NCI-H2107 (cell line): ENCODE results near the gene HLA-DOB.
"Not testable (repeated sequence)": the region's sequence is repeated elsewhere in the genome, so short reads cannot be mapped to it uniquely, and the experiment has no call there.

ENCODE experiments used
- DNase-seq: peaks from one replicate; lab custom pipeline; 2025; lab: John Stamatoyannopoulos, UW

HLA-DOB gene

DNA sequence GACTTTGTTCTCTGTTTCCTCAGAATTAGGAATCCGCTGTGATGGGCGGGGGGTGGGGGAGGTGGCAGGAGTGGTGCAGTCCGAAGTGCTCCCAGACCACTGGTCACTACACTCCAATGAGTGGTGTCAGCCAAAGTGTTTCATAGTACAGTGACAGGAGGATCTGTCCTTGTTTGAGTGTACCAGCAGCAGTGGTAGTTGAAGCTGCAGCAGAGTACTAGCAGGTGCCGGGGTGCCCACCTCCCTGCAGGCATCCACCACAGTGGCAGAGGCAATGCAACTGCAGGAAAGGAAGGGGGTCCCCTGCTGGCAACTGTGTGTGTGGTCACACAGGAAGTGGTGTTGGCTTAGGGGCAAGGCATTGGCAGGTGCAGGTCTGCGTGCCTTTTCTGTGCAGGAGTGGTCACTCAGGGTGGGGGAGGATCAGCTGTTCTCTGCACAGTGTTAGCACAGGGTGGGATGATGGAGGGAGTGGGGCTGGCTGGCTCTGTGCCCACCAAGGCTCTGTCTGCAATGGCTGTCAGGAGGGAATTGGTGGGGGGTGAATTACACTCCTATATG, 9.7 kb downstream of the HLA-DOB start:
- DNase-seq = no peak

DNA sequence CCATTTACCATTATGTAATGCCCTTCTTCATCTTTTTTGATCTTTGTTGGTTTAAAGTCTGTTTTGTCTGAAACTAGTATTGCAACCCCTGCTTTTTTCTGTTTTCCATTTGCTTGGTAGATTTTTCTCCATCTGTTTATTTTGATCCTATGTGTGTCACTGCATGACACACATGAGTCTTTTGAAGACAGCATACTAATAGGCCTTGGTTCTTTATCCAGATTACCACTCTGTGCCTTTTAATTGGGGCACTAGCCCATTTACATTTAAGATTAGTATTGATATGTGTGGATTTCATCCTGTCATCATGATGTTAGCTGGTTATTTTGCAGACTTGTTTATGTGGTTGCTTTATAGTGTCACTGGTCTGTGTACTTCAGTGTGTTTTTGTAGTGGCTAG, 11.4 kb downstream of the HLA-DOB start:
- not testable (repeated sequence) for DNase-seq

DNA sequence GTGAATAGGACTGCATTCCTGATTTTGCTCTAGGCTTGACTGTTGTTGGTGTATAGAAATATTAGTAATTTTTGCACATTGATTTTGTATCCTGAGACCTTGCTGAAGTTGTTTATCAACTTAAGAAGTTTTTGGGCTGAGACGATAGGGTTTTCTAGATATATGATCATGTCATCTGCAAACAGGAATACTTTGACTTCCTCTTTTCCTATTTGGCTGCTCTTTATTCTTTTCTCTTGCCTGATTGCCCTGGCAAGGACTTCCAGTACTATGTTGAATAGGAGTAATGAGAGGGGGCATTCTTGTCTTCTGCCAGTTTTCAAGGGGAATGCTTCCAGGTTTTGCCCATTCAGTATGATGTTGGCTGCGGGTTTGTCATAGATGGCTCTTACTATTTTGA, 13.4 kb downstream of the HLA-DOB start:
- no peak for DNase-seq

GRCh38 chr6:32799740-32800139, 17.1 kb downstream of the HLA-DOB start:
- no peak for DNase-seq

- DNase-seq = no peak
Observed at GRCh38 chr6:32799168-32799567, 17.6 kb downstream of the HLA-DOB start.

DNA sequence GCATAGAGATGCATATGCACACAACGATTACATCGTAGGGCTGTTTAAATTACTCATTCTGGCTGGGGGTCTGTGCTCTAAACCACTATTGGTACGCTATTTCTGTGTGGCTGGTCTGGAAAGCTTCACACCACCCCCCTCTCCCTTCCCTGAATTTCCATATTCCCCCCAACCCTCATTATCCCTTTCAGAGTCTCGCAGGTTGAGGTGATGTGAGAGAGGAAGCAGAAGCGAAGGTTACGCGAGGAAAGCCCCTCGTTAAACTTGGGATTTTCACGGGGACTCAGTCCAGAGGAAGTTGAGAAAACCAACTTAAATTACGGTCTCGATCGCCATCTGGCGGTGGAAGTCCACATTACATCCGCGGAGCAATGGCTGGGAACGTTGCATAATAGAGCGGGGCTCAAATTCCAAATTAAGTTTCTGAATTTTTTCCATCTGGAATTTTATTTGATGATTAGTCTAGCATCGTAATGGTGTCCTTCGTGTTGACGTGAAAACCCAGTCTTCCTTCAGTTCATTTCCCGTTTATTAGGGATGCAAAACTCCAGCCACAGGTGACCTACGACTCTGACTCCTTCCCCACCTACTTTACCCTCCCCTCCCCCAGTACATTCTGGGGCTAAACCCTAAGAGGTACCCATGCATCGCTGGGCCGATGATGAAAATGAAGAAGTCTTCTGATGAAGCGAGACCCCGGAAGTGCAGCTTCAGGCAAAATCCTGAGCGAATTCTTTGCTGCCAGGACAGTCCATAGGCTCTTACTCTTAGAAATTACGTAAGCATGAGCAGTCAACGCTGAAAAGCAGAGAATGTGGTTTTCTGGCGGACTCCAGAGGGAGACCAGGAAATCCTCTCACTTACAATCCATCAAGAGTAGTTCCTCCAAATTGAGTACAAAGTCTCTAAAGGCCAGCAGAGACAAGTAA, 19.7 kb downstream of the HLA-DOB start:
- DNase-seq = no peak

DNA sequence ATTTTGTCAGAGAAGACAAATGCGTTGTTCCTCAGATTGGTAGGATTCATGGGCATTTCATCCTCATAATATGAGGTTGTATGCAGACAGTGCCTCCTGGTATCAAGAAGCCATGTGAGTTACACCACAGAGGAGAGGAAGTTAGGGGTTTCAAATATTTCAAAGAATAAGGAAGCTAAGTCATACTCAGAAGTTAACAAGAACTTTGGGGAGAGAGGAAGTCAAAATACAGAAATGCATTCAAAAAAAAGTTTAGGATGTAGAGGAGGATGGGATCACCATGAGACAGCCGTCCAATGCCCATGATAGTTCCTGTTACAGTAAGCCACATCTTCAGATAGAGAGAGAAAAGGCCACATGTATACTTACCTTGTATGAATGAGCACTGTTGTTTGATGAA, 22.3 kb downstream of the HLA-DOB start:
- no peak for DNase-seq

GRCh38 chr6:32792901-32793435, 23.8 kb downstream of the HLA-DOB start:
- no peak for DNase-seq

- no peak for DNase-seq
Observed at GRCh38 chr6:32790306-32790705, 26.5 kb downstream of the HLA-DOB start.

DNA sequence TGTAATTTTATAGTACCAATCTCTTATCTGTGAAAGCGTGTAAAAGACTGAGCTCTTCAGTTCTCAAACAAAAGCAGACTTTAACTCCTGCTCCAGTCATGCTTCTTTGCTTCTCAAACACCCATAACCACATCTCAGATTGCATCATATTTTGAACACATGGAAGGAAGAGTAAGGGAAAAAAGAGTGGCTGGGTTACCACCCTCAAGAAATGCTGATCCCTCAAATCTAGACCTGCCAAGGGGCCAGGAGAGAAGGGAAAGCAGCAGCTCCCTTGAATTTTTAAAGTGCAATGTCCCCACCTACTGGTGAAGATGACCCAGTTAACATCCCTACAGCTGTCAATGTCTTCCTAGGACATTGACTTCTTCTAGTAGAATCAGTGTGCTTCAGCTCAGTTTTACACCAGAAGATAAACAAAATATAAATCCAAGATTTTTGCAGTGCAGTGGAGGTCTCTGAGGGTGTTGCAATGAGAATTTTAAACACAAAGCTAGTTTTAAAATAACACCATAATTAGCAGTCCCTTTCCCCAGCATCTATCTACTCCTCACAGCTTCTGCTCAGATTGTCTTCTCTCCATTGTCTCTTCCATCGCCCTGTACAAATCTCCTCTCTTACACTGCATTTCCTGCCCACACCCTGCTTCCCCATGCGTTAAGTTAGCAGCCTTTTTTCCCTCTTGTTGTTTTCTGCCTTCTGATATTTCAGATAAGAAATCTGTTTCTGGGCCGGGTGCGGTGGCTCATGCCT, 30.8 kb downstream of the HLA-DOB start:
- DNase-seq = peak; percentile 8

- DNase-seq = not testable (repeated sequence)
Observed at GRCh38 chr6:32782923-32783322, 33.9 kb downstream of the HLA-DOB start.

- no peak for DNase-seq
Observed at GRCh38 chr6:32779036-32779435, 37.8 kb downstream of the HLA-DOB start.

DNA sequence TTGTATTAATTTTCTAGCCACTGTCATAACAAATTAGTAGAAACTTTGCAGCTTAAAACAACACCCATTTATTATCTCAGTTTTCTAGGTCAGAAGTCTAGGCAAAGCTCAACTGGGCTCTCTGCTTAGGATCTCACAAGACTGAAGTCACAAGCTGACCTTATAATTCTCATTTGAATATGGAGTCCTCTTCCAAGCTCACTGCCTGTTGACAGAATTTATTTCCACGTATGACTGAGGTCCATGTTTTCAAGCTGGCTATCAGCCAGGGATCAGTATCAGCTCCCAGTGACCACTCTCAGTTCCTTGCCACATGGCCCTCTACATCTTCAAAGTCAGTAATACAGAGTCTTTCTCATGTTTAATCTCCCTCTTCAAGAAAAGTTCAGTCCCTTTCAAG, 41.7 kb downstream of the HLA-DOB start:
- DNase-seq = no peak

- DNase-seq = no peak
Observed at GRCh38 chr6:32774426-32774825, 42.4 kb downstream of the HLA-DOB start.

DNA sequence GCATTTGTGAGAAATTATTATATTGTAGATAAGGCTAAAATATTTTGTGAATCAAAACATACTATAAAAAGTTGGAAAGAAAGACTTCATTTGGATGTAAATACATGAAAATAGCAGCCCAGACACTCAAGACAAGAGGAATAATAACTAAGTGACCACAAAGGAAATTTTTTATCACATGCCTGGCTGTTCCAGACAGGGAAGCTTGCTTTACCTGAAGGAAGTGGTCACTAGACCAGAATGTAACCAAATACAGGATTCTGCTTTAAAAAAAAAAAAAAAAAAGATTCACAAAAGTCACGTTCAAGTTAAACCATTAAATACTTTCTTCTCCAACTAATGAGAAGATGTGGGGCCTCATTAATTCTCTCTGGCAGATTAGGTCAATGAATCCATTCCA, 44.1 kb downstream of the HLA-DOB start:
- DNase-seq = no peak

GRCh38 chr6:32764048-32764447, 52.8 kb downstream of the HLA-DOB start:
- no peak for DNase-seq

- DNase-seq = no peak
Observed at GRCh38 chr6:32763421-32763820, 53.4 kb downstream of the HLA-DOB start, which contains the start of gene HLA-DQB2. TSS of gene HLA-DQB2 (minus strand) at chr6:32763532. CDS start at chr6:32763470, 62 bp downstream.
